GM18909 (cell line): ENCODE results near the gene TMBIM1.
A peak's percentile ranks its signal among the peaks of the same experiment; 100 is the strongest.

Experiments
- ATAC-seq: cut with Tn5 transposase; IDR thresholded peaks from one replicate; pipeline ENCODE4 v1.9.1; 2021; ENCODE audit warnings: mild to moderate bottlenecking; ENCODE audit not compliant: unreplicated experiment, poor library complexity

Gene TMBIM1

DNA sequence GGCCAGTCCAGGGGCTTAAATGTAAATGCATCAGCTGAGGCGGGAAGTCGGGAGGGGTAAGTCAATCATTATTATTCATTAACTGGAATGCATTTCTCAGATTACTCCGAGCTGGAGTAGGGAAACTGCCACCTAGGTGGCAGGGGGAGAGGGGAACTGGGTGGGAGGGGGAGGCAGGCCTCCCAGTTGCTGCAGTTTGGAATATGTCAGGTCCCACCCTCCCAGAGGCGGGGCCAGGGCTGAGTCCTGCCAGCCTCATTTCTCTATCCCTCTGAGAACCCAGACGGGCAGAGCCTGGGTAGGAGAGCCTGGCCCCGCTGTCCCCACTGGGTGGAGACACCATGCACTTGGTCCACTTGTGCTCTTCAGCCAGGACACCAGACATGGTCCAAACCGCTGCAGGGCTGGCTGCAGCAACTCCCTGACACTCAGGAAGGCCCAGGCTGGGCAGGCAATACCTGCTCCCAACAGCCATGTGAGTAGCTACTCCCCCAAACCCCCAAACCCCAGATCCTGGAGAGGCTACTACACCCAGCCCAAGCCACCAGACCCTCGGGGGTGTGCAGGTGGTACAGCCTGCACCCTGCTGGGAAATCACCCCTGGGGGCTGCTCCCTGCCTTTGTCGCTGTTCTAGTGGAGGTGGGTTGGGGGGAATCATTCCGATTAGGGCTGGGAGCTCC, 31.4 kb downstream of the TMBIM1 start, which contains the start of gene GPBAR1:
TSS of gene GPBAR1 (plus strand) at position 274 of the 681 bp plus-strand sequence. CDS start 1,710 bp downstream, outside the sequence.
- ATAC-seq, result no peak

DNA sequence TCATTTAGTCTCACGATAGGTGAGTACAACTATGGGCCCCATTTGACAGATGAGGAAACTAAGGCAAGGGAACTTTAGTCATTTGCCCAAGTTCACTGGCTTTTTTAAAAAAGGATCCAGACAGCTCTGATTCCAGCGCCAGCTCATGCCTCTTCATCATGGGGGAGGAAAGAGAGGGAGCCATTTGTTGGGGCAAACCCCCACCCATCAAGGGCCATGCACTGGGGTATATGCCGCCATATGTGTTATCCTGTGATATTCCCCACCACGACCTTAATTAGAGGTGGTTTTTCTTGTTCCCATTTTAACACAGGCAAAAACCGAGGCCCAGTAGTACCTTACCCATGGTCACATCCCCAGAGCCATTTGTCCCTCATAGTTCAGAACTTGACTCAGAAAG, 32.1 kb downstream of the TMBIM1 start:
- ATAC-seq, result no peak

DNA sequence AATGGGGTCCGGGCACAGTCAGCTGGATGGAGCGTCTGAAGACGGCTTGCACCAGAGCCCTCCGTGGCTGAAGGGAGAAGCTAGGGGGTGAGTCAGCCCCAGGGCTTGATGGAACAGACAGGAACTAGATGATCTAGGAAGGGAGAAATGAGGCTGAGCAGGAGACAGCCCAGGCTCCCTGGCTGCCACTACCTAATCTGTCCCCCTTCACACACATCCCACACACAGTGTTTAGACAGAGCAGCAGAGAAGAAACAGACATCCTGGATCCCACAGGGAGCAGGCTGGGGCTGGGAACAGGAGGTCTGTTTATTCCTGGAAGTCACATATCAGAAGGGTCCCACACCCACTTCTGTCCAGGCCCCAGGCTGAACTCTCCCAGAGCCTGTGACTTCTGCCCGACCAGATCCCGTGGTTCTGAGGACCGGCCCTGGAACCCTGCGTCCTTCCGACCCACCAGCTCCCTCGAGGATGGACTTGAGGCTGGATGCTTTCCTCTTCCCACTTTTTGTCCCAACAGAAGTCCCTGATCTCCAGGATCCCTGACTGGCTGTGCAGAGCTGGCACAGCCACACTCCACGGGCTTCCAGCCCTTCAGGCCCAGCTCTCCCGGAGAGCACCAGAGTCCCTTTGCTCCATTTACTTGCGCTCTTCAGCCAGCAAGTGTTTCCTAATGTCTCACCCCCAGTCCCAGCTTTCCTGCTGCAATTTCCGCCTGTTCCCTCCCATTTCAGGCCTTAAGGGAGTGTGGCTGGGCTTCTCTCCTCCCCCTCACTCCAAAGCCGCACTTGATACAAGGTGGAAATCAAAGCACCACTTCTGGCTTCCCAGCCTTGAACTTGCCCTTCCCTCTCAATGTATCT, 33.0 kb downstream of the TMBIM1 start:
- ATAC-seq, result no peak

- ATAC-seq, result peak; percentile 81
These were observed 34.8 kb downstream of the TMBIM1 start for GRCh38 chr2:218257390-218257981.

GRCh38 chr2:218256612-218257350, 35.5 kb downstream of the TMBIM1 start:
- peak; percentile 3 for ATAC-seq

- no peak for ATAC-seq
These were observed 36.9 kb downstream of the TMBIM1 start for GRCh38 chr2:218255446-218255845.

- no peak for ATAC-seq
These were observed 39.1 kb downstream of the TMBIM1 start for GRCh38 chr2:218253232-218253625.

DNA sequence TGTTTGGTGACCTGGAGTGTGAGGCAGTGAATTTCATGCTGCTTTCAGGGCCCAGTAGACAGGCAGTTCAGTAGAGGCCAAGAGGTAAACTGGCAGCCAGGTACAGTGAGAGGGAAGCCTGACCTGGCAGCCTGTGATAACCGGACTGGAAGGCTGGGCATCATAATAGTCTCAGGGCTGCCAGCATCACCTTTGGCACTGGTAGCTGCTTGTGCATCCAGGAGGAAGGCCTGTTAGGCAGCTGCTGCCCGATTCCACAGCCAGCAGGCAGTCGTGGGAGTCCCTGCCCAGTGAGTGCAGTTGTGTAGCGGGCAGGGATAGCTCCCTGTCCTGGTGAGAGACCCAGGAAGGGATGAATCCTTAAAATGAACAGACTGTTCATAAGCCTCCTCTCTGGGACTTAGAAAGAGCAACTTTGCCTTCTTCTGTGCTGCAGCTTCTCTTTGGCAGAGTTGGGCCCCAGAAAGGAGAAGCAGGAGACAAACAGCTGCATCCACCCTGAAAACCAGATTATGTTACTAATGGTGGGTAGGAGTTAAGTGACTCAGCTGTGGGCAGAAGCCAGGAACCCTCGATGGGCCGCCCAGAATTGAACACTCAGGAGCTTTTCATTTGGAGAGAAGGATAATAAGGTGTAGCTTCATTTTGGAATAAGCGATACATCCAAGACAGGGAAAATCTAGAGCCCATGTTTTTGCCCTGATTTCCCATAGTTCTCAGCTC, 39.6 kb downstream of the TMBIM1 start:
- ATAC-seq, result no peak

GRCh38 chr2:218249691-218250090, 42.6 kb downstream of the TMBIM1 start:
- no peak for ATAC-seq

GRCh38 chr2:218245214-218245613, 47.1 kb downstream of the TMBIM1 start:
- ATAC-seq, result no peak

GRCh38 chr2:218244665-218245064, 47.6 kb downstream of the TMBIM1 start:
- no peak for ATAC-seq

DNA sequence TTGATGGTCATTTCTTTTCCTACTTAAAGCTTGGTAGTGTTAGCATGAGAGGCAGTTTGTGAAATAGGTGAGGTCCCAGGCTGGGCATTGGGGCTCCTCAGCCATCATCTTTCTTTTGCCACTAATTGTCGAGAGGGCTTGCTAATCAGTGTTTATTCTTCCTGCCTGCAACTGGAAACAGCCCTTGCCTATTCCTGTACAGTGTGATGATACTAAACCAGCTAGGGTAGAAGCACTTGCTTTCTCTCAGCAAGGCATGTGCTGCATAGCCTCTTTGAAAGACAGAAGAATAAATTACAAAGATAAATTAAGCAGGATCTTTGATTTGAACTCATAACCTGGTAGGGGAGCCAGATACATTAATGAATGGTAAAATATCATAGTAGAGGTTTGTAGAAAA, 48.1 kb downstream of the TMBIM1 start:
- no peak for ATAC-seq

DNA sequence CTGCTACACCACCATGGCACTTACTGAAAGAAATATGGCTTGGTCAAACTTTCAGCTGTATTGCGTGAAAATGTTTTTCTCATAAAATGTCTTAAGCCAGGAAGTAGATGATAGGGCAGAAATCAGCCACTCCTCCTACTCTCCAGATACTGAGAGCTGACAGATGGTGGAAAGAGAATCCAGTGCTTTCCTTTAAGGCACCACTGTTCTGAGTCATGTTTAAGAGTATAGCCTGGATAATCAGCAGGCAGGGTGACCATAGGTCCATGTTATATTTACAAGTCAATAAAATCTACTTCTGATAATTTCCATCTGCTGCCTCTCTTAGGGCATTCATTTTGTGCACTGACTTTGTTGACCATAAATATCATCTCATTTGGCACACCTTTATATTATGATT, 53.4 kb downstream of the TMBIM1 start:
- ATAC-seq, result no peak

GRCh38 chr2:218236829-218237228, 55.5 kb downstream of the TMBIM1 start:
- ATAC-seq, result no peak

DNA sequence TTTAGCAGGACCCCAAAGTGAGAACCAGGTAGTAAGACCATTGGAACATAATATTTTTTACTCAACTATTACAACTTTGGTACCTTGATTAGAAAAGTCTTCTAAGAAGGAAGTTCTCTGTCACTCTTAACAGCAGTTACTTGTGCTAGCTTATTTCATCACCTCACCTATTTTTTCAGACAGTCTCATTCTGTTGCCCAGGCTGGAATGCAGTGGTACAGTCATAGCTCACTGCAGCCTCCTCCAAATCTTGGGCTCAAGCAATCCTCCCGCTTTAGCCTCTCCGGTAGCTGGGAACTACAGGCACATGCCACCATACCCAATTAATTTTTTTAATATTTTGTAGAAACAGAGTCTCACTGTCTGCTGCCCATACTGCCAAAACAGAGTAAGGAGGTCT, 57.3 kb downstream of the TMBIM1 start:
- ATAC-seq, result no peak

GRCh38 chr2:218234521-218234920, 57.8 kb downstream of the TMBIM1 start:
- no peak for ATAC-seq

DNA sequence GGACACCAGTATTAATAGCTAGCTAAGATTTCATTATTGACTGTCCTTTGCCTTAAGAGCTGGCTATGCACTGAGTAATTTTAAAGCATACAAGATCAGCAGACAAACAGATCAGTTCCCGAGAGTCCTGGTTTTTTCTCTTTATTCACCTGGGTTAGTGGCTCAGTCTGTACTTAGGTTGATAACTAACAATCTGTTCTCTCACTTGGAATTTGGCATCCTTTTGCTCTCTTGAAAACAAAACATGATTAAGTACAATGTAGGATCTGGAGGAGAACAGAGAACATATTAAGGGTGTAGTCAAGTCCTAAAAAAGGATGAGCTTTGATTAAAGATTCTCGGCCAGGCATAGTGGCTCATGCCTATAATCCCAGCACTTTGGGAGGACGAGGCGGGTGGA, 58.8 kb downstream of the TMBIM1 start:
- ATAC-seq, result no peak

GRCh38 chr2:218230882-218231281, 61.4 kb downstream of the TMBIM1 start:
- peak; percentile 91 for ATAC-seq

GRCh38 chr2:218229851-218230250, 62.5 kb downstream of the TMBIM1 start:
- ATAC-seq, result no peak

DNA sequence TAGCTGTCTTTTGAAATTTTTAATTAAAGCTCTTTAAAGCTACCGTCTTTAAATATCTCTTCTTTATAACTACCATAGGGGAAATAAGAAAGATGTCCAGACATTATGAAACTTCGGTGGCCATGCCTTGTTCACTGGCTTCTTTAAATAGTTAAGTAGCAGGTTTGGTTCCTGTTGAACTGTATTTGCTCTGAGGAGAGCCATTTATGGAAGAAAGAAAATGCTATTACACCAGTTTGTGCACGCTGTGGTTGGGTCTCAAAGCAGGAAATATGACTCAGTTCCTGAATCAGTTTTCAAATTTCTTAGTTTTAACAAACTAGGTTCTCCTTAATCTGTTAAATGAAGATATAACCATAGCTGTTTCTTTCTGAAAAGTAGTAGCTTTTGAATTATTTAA, 63.1 kb downstream of the TMBIM1 start:
- peak; percentile 73 for ATAC-seq
